ENCODE results near the gene DNAJC22.
"Not testable (repeated sequence)": the region's sequence is repeated elsewhere in the genome, so short reads cannot be mapped to it uniquely, and the experiment has no call there.

The DNAJC22 gene

GRCh38 chr12:49375406-49375805 lies 28.7 kb downstream of the DNAJC22 start:
- no peak overlapping the region for H3K23ac ChIP-seq (ENCODE audit: low read depth, low read length, poor library complexity)
- H3K27me3 ChIP-seq (ENCODE audit: control insufficient read depth in 3 of 3, insufficient read depth in 3 of 3, low read depth in 1 of 3, low read length in 3 of 3), result no peaks in the 10 kb centered on the region
- H2AFZ ChIP-seq (ENCODE audit: low read length), result no peak overlapping the region
- peaks cover 0 to 28% of the 10 kb centered on the region in 2 donors for H3K36me3 ChIP-seq (replicated peaks in 1 of 2; ENCODE audit: control insufficient read depth in 2 of 2, insufficient read depth in 2 of 2, low read length in 2 of 2)
- no peak overlapping the region for H2BK5ac ChIP-seq (ENCODE audit: low read length)
- H3K9ac ChIP-seq (ENCODE audit: low read depth, low read length, poor library complexity), result no peak overlapping the region
- DNase-seq (ENCODE audit: low spot score), result no peak
- H2BK15ac ChIP-seq (ENCODE audit: low read length), result no peak overlapping the region
- H3K4me1 ChIP-seq (ENCODE audit: control insufficient read depth in 2 of 2, insufficient read depth in 1 of 2, low read depth in 1 of 2, low read length in 2 of 2), result no peaks in the 10 kb centered on the region
- no peak overlapping the region for H3K14ac ChIP-seq (ENCODE audit: low read length)
- H3K79me1 ChIP-seq (ENCODE audit: low read depth, low read length), result peaks cover 4% of the 10 kb centered on the region
- H3K18ac ChIP-seq (ENCODE audit: low read length), result no peak overlapping the region
- no peak overlapping the region for H4K8ac ChIP-seq (ENCODE audit: low read depth, low read length)
- H2BK120ac ChIP-seq (ENCODE audit: low read depth, low read length), result no peak overlapping the region
- H2BK12ac ChIP-seq (ENCODE audit: low read length), result no peak overlapping the region
- H3K9me3 ChIP-seq (replicated peaks in 1 of 2; ENCODE audit: control insufficient read depth in 2 of 2, insufficient read depth in 1 of 2, low read depth in 1 of 2, low read length in 2 of 2), result no peaks in the 10 kb centered on the region
- no peak overlapping the region for H3K4ac ChIP-seq (ENCODE audit: low read length)
- no peak overlapping the region for H3K4me2 ChIP-seq (ENCODE audit: insufficient read depth, low read length, poor library complexity, severe bottlenecking)
- no CpG with 5 or more reads among the region's 1 CpG for WGBS, 2 donors (ENCODE audit: extremely low coverage in 2 of 2, insufficient read length in 2 of 2, insufficient replicate concordance in 1 of 2)
- no peak overlapping the region for H3K27ac ChIP-seq (replicated peaks; ENCODE audit: low read length)
- H2AK5ac ChIP-seq (ENCODE audit: low read depth, low read length), result no peak overlapping the region
- no peak overlapping the region for H3K4me3 ChIP-seq (ENCODE audit: low read length in 2 of 2)
- no peak overlapping the region for H4K91ac ChIP-seq (ENCODE audit: low read depth, low read length, poor library complexity)

GRCh38 chr12:49377386-49377785 lies 30.7 kb downstream of the DNAJC22 start:
- Histone ChIP-seq H3K4me1 (ENCODE audit: control insufficient read depth in 2 of 2, insufficient read depth in 1 of 2, low read depth in 1 of 2, low read length in 2 of 2) (no peaks in the 10 kb centered on the region), H3K27ac (replicated peaks; ENCODE audit: low read length) (no peak overlapping the region), H2AFZ (ENCODE audit: low read length) (no peak overlapping the region), H3K23ac (ENCODE audit: low read depth, low read length, poor library complexity) (no peak overlapping the region), H2BK12ac (ENCODE audit: low read length) (no peak overlapping the region), H4K8ac (ENCODE audit: low read depth, low read length) (no peak overlapping the region), H3K4ac (ENCODE audit: low read length) (no peak overlapping the region), H3K4me3 (ENCODE audit: low read length in 2 of 2) (no peak overlapping the region), H3K14ac (ENCODE audit: low read length) (no peak overlapping the region), H3K9me3 (replicated peaks in 1 of 2; ENCODE audit: control insufficient read depth in 2 of 2, insufficient read depth in 1 of 2, low read depth in 1 of 2, low read length in 2 of 2) (no peaks in the 10 kb centered on the region), H2BK15ac (ENCODE audit: low read length) (no peak overlapping the region), H2BK5ac (ENCODE audit: low read length) (no peak overlapping the region), H3K4me2 (ENCODE audit: insufficient read depth, low read length, poor library complexity, severe bottlenecking) (no peak overlapping the region), H2BK120ac (ENCODE audit: low read depth, low read length) (no peak overlapping the region), H2AK5ac (ENCODE audit: low read depth, low read length) (no peak overlapping the region), H3K9ac (ENCODE audit: low read depth, low read length, poor library complexity) (no peak overlapping the region), H3K36me3 (replicated peaks in 1 of 2; ENCODE audit: control insufficient read depth in 2 of 2, insufficient read depth in 2 of 2, low read length in 2 of 2) (peaks cover 0 to 15% of the 10 kb centered on the region in 2 donors), H4K91ac (ENCODE audit: low read depth, low read length, poor library complexity) (no peak overlapping the region), H3K79me1 (ENCODE audit: low read depth, low read length) (peaks cover 2% of the 10 kb centered on the region), H3K27me3 (ENCODE audit: control insufficient read depth in 3 of 3, insufficient read depth in 3 of 3, low read depth in 1 of 3, low read length in 3 of 3) (no peaks in the 10 kb centered on the region), H3K18ac (ENCODE audit: low read length) (no peak overlapping the region)
- WGBS, 2 donors (ENCODE audit: extremely low coverage in 2 of 2, insufficient read length in 2 of 2, insufficient replicate concordance in 1 of 2), result no CpG with 5 or more reads among the region's 2 CpGs
- no peak for DNase-seq (ENCODE audit: low spot score)

- H3K4me1 ChIP-seq (ENCODE audit: control insufficient read depth in 2 of 2, insufficient read depth in 1 of 2, low read depth in 1 of 2, low read length in 2 of 2); H3K14ac ChIP-seq (ENCODE audit: low read length); H3K23ac ChIP-seq (ENCODE audit: low read depth, low read length, poor library complexity); H3K9ac ChIP-seq (ENCODE audit: low read depth, low read length, poor library complexity); H3K36me3 ChIP-seq (replicated peaks in 1 of 2; ENCODE audit: control insufficient read depth in 2 of 2, insufficient read depth in 2 of 2, low read length in 2 of 2); H2AK5ac ChIP-seq (ENCODE audit: low read depth, low read length); DNase-seq (ENCODE audit: low spot score); H2AFZ ChIP-seq (ENCODE audit: low read length); H3K4ac ChIP-seq (ENCODE audit: low read length); H2BK120ac ChIP-seq (ENCODE audit: low read depth, low read length); H3K9me3 ChIP-seq (replicated peaks in 1 of 2; ENCODE audit: control insufficient read depth in 2 of 2, insufficient read depth in 1 of 2, low read depth in 1 of 2, low read length in 2 of 2); H3K4me3 ChIP-seq (ENCODE audit: low read length in 2 of 2); H4K8ac ChIP-seq (ENCODE audit: low read depth, low read length); H2BK12ac ChIP-seq (ENCODE audit: low read length); H3K27ac ChIP-seq (replicated peaks; ENCODE audit: low read length); H2BK15ac ChIP-seq (ENCODE audit: low read length); H3K27me3 ChIP-seq (ENCODE audit: control insufficient read depth in 3 of 3, insufficient read depth in 3 of 3, low read depth in 1 of 3, low read length in 3 of 3); H2BK5ac ChIP-seq (ENCODE audit: low read length); H3K4me2 ChIP-seq (ENCODE audit: insufficient read depth, low read length, poor library complexity, severe bottlenecking); H3K79me1 ChIP-seq (ENCODE audit: low read depth, low read length); H3K18ac ChIP-seq (ENCODE audit: low read length); H4K91ac ChIP-seq (ENCODE audit: low read depth, low read length, poor library complexity): not testable (repeated sequence)
- no CpG with 5 or more reads among the region's 9 CpGs for WGBS, 2 donors (ENCODE audit: extremely low coverage in 2 of 2, insufficient read length in 2 of 2, insufficient replicate concordance in 1 of 2)
Observed at GRCh38 chr12:49380184-49380583, 33.5 kb downstream of the DNAJC22 start.

- peaks cover 2 to 18% of the 10 kb centered on the region in 2 donors for H3K36me3 ChIP-seq (replicated peaks in 1 of 2; ENCODE audit: control insufficient read depth in 2 of 2, insufficient read depth in 2 of 2, low read length in 2 of 2)
- no peak overlapping the region for H3K23ac ChIP-seq (ENCODE audit: low read depth, low read length, poor library complexity)
- no peak overlapping the region for H2BK120ac ChIP-seq (ENCODE audit: low read depth, low read length)
- H3K18ac ChIP-seq (ENCODE audit: low read length), result no peak overlapping the region
- no peak overlapping the region for H4K8ac ChIP-seq (ENCODE audit: low read depth, low read length)
- no peak overlapping the region for H2BK12ac ChIP-seq (ENCODE audit: low read length)
- no peak overlapping the region for H3K4me3 ChIP-seq (ENCODE audit: low read length in 2 of 2)
- peaks cover 0 to 4% of the 10 kb centered on the region in 2 donors for H3K4me1 ChIP-seq (ENCODE audit: control insufficient read depth in 2 of 2, insufficient read depth in 1 of 2, low read depth in 1 of 2, low read length in 2 of 2)
- no peak overlapping the region for H2BK15ac ChIP-seq (ENCODE audit: low read length)
- no peak overlapping the region for H2AK5ac ChIP-seq (ENCODE audit: low read depth, low read length)
- no peak overlapping the region for H2BK5ac ChIP-seq (ENCODE audit: low read length)
- H3K79me1 ChIP-seq (ENCODE audit: low read depth, low read length), result peaks cover 2% of the 10 kb centered on the region
- H2AFZ ChIP-seq (ENCODE audit: low read length), result no peak overlapping the region
- no peak overlapping the region for H3K4ac ChIP-seq (ENCODE audit: low read length)
- no peak overlapping the region for H3K14ac ChIP-seq (ENCODE audit: low read length)
- H3K27ac ChIP-seq (replicated peaks; ENCODE audit: low read length), result no peak overlapping the region
- no peak overlapping the region for H3K9ac ChIP-seq (ENCODE audit: low read depth, low read length, poor library complexity)
- WGBS, 2 donors (ENCODE audit: extremely low coverage in 2 of 2, insufficient read length in 2 of 2, insufficient replicate concordance in 1 of 2), result no CpG with 5 or more reads among the region's 18 CpGs
- H4K91ac ChIP-seq (ENCODE audit: low read depth, low read length, poor library complexity), result no peak overlapping the region
- no peaks in the 10 kb centered on the region for H3K27me3 ChIP-seq (ENCODE audit: control insufficient read depth in 3 of 3, insufficient read depth in 3 of 3, low read depth in 1 of 3, low read length in 3 of 3)
- no peak overlapping the region for H3K4me2 ChIP-seq (ENCODE audit: insufficient read depth, low read length, poor library complexity, severe bottlenecking)
- no peaks in the 10 kb centered on the region for H3K9me3 ChIP-seq (replicated peaks in 1 of 2; ENCODE audit: control insufficient read depth in 2 of 2, insufficient read depth in 1 of 2, low read depth in 1 of 2, low read length in 2 of 2)
- DNase-seq (ENCODE audit: low spot score), result peak; percentile 41
Observed at GRCh38 chr12:49388682-49389386, 42.1 kb downstream of the DNAJC22 start.

Data from neuronal stem cell (in vitro differentiated cells).